Spleen (tissue), 11 donors: ENCODE data around the gene DHRS7. TPM values are rescaled to one million over a fixed set of nuclear protein-coding genes. Genes with fewer than 3 reads are reported as not detected.

Source experiments
- DNase-seq: peaks from one replicate; pipeline ENCODE4 v3.0.0-alpha.2; 2020
- H3K27ac ChIP-seq, 8 donors: fragments of 200-600 bp; sonication (generic) in 7 of 8; 1 replicate in 4 of 8; 2 replicates in 4 of 8; pipeline versions ENCODE4 v1.5.0 to v1.8.0; 2016 to 2021; ENCODE audit warnings: inconsistent platforms in 4 of 8, mild to moderate bottlenecking in 4 of 8, moderate library complexity in 1 of 8
- H3K27me3 ChIP-seq, 7 donors: fragments of 200-600 bp; sonication (generic) in 6 of 7; replicated peaks in 1 of 7; 1 replicate in 4 of 7; 2 replicates in 3 of 7; pipeline versions ENCODE4 v1.5.0 to v1.8.0; 2016 to 2021; ENCODE audit warnings: inconsistent platforms in 3 of 7, mild to moderate bottlenecking in 1 of 7
- H3K36me3 ChIP-seq, 6 donors: fragments of 200-600 bp; sonication (generic) in 5 of 6; 1 replicate in 4 of 6; 2 replicates in 2 of 6; pipeline versions ENCODE4 v1.5.0 to v1.8.0; 2016 to 2021; ENCODE audit warnings: inconsistent platforms in 2 of 6
- H3K4me1 ChIP-seq, 6 donors: fragments of 200-600 bp; sonication (generic) in 5 of 6; 1 replicate in 3 of 6; 2 replicates in 3 of 6; pipeline versions ENCODE4 v1.5.0 to v1.8.0; 2016 to 2021; ENCODE audit warnings: inconsistent platforms in 3 of 6
- H3K4me3 ChIP-seq, 8 donors: fragments of 200-600 bp; sonication (generic) in 7 of 8; 1 replicate in 4 of 8; 2 replicates in 4 of 8; pipeline versions ENCODE4 v1.5.0 to v1.8.0; 2016 to 2021; ENCODE audit warnings: inconsistent platforms in 4 of 8, mild to moderate bottlenecking in 4 of 8, moderate library complexity in 2 of 8
- H3K9me3 ChIP-seq, 8 donors: fragments of 200-600 bp; sonication (generic) in 7 of 8; 1 replicate in 4 of 8; 2 replicates in 4 of 8; pipeline versions ENCODE4 v1.5.0 to v1.8.0; 2016 to 2021; ENCODE audit warnings: inconsistent platforms in 4 of 8
- POLR2A ChIP-seq, 3 donors: fragments of 450-650 bp; IDR thresholded peaks; one replicate each; pipeline ENCODE4 v1.5.1; 2017; ENCODE audit warnings: antibody characterized with exemption in 3 of 3, mild to moderate bottlenecking in 1 of 3
- POLR2AphosphoS5 ChIP-seq, 3 donors: sonication (generic); formaldehyde crosslinking; IDR thresholded peaks; one replicate each; pipeline ENCODE4 v1.5.1; 2017; ENCODE audit warnings: antibody characterized with exemption in 3 of 3
- WGBS, 5 donors: extraction: QIAGEN DNeasy Blood & Tissue Kit in 3 of 5; methylation state at CpG; one replicate each; pipeline versions ENCODE4 v1.1.5 to v1.1.7; 2013 to 2018; 5-methylcytosine and 5-hydroxymethylcytosine counted together
- intact Hi-C: fragments of 100-400 bp; cut with DNase I; formaldehyde crosslinking; loops from one replicate; pipeline ENCODE4 v1.15.0; 2023; ENCODE audit warnings: low total_unique reads
- polyA plus RNA-seq, 3 donors: library from polyadenylated mRNA; stranded (reverse); fragments of 200-250 nt; gene quantifications; one replicate each; pipeline ENCODE4 v1.2.1, GENCODE V29; 2013
- total RNA-seq, 7 donors: library from RNA; depleted of rRNA in 3 of 7; stranded (reverse); fragments of >200 nt in 3 of 7; fragmentation: NEBNext Ultra II Directional in 4 of 7; extraction: Animal tissue kit (Norgen Biotek cat#: 25700) in 4 of 7; gene quantifications; one replicate each; pipeline versions ENCODE4 v1.1.0 to v1.2.1, GENCODE V29; 2016 to 2021
- TF ChIP-seq, protein P1 (sequence below), 11 experiments: fragments of 200-600 bp in 7 of 11; fragments of 450-650 bp in 4 of 11; sonication (generic) in 4 of 11; IDR thresholded peaks in 8 of 11; conservative IDR thresholded peaks in 3 of 11; 1 replicate in 7 of 11; 2 replicates in 4 of 11; pipeline versions ENCODE4 v1.4.0 to v1.8.0; 2016 to 2021; ENCODE audit warnings: antibody characterized with exemption in 11 of 11, inconsistent platforms in 4 of 11, mild to moderate bottlenecking in 1 of 11
- donor health status: healthy with polysubstance abuse.
- donor health status: DM: no; HTN: no; CAD: no; lungs with moderate emphysema.
- donor health status: DM: no; HTN: no; CAD: no.
- donor health status: Bipolar disorder and iron deficiency.
- donor health status: healthy.
- donor health status: DM: no; HTN: no; CAD: no.
- donor health status: DM: yes; HTN: yes; CAD: no.

The DHRS7 gene
- total and polyA plus RNA-seq, 10 donors = 30.0 to 93.1 (median 50.6) TPM

DNA sequence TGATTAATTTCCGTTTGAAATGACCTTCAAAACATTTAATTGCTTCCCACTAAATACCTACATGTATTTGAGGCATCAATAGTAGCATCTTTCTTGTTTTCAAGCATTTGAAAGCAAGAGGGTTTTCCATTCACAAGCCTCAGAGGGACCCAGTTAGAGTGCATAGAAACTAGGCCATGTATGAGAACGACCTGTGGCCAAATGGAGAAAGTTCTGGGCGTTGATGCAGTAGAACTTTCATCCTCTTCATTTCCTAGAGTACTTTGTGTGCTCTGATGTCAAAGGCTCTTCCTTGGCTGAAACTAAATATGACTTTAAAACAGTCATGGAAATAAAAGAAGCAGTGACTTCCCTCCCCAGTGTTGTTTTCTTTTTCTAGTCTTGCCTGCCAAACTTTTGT is 944 bp upstream of the DHRS7 start:
- TF ChIP-seq, protein P1, sequence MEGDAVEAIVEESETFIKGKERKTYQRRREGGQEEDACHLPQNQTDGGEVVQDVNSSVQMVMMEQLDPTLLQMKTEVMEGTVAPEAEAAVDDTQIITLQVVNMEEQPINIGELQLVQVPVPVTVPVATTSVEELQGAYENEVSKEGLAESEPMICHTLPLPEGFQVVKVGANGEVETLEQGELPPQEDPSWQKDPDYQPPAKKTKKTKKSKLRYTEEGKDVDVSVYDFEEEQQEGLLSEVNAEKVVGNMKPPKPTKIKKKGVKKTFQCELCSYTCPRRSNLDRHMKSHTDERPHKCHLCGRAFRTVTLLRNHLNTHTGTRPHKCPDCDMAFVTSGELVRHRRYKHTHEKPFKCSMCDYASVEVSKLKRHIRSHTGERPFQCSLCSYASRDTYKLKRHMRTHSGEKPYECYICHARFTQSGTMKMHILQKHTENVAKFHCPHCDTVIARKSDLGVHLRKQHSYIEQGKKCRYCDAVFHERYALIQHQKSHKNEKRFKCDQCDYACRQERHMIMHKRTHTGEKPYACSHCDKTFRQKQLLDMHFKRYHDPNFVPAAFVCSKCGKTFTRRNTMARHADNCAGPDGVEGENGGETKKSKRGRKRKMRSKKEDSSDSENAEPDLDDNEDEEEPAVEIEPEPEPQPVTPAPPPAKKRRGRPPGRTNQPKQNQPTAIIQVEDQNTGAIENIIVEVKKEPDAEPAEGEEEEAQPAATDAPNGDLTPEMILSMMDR (IDR thresholded peaks at IDR 0.05 in 8 of 11, conservative IDR thresholded peaks at IDR 0.05 in 3 of 11) = no peak
- peak in 1 of 3 donors; percentile 31 for TF ChIP-seq POLR2AphosphoS5 (IDR thresholded peaks at IDR 0.05)
- Histone ChIP-seq H3K9me3 (no peaks in the 10 kb centered on the region), H3K36me3 (no peaks in the 10 kb centered on the region), H3K27me3 (no peaks in the 10 kb centered on the region), H3K4me3 (peak overlapping the region in 1 of 8 donors; percentile 95), H3K27ac (peak overlapping the region; percentile 96 to 99 (median 98)), H3K4me1 (peaks cover 9 to 51% (median 35%) of the 10 kb centered on the region in 6 donors)
- WGBS, 5 donors = 54 to 71% (median 63%) methylated on average over 3 of the region's 3 CpGs
- intact Hi-C loops = no loop called here
- DNase-seq = no peak

DNA sequence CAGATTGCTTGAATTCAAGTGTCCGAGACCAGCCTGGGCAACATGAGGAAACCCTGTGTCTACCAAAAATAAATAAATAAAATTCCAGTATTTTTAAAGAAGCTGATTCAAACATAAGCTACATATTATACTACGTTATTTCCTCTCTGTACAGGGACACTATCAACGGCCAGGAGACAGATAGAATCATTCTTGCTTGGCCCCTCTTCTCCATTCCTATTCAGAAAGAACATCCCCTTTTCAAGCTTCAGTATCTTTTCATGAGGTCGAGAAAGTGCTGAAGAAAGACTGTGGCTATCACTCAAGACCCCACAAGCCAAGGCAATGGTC is 314 bp upstream of the DHRS7 start:
- H3K4me1 ChIP-seq = peaks cover 9 to 57% (median 38%) of the 10 kb centered on the region in 6 donors
- 1 to 4% (median 2%) methylated on average over 4 of the region's 4 CpGs for WGBS, 5 donors
- no peaks in the 10 kb centered on the region for H3K36me3 ChIP-seq
- intact Hi-C loops = no loop called here
- no peaks in the 10 kb centered on the region for H3K27me3 ChIP-seq
- peak overlapping the region; percentile 96 to 99 (median 98) for H3K27ac ChIP-seq
- H3K9me3 ChIP-seq = no peaks in the 10 kb centered on the region
- peak overlapping the region; percentile 68 to 95 (median 84) for H3K4me3 ChIP-seq
- DNase-seq = no peak
- TF ChIP-seq POLR2AphosphoS5 (IDR thresholded peaks at IDR 0.05) = no peak
- TF ChIP-seq, protein P1 (IDR thresholded peaks at IDR 0.05 in 8 of 11, conservative IDR thresholded peaks at IDR 0.05 in 3 of 11) = no peak
- TF ChIP-seq POLR2A (IDR thresholded peaks at IDR 0.05) = no peak

DNA sequence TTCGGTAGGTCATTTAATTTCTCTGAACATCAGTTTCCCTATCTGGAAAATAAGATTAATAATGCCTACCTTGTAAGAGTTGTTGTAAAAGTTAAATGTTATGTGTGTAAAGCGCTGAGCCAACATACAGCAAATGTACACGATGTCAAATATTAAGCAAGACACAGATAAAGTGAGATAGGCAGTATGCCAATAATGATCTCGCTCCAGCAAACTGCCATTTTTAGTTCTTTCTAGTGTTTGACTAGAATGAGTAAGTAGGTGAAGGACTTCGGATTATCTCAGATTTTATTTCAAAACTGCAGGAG is 840 bp downstream of the DHRS7 start:
- no peak for DNase-seq
- H3K27ac ChIP-seq = peak overlapping the region; percentile 96 to 99 (median 98)
- no peaks in the 10 kb centered on the region for H3K9me3 ChIP-seq
- no peaks in the 10 kb centered on the region for H3K36me3 ChIP-seq
- no peaks in the 10 kb centered on the region for H3K27me3 ChIP-seq
- TF ChIP-seq POLR2AphosphoS5 (IDR thresholded peaks at IDR 0.05) = no peak
- TF ChIP-seq, protein P1 (IDR thresholded peaks at IDR 0.05 in 8 of 11, conservative IDR thresholded peaks at IDR 0.05 in 3 of 11) = no peak
- TF ChIP-seq POLR2A (IDR thresholded peaks at IDR 0.05) = no peak
- intact Hi-C loops = loop anchor here (5.0 kb wide), 1 partner anchor 72 kb away; the partner anchor contains the start of gene PCNX4
- 12 to 24% (median 14%) methylated on average over 5 of the region's 5 CpGs for WGBS, 5 donors
- H3K4me1 ChIP-seq = peaks cover 14 to 69% (median 44%) of the 10 kb centered on the region in 6 donors
- peak overlapping the region; percentile 68 to 95 (median 84) for H3K4me3 ChIP-seq

DNA sequence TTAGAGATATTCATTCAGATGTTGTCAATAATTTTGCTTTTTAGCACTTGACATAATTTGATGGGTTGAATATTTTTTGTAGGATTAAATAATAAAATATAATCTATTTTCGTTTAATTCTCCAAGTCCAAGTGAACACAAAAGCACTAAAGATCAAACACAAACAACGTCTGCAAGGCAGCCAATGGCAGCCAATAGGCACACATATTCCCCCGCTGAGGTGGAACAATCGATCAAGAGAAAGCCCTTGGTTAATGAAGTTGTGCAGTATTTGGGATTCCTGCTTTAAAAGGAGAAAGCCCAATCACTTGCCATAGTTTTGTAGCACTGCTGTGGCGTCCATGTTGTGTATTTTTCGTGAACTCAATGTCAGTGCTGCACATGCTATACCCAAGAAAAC is 1.5 kb downstream of the DHRS7 start:
- H3K9me3 ChIP-seq = no peaks in the 10 kb centered on the region
- peaks cover 19 to 75% (median 49%) of the 10 kb centered on the region in 6 donors for H3K4me1 ChIP-seq
- peak overlapping the region in 4 of 8 donors; percentile 81 to 95 (median 84) for H3K4me3 ChIP-seq
- intact Hi-C loops = loop anchor here (5.0 kb wide), 1 partner anchor 71 kb away; the partner anchor contains the start of gene PCNX4
- no peaks in the 10 kb centered on the region for H3K27me3 ChIP-seq
- DNase-seq = no peak
- peak overlapping the region in 6 of 8 donors; percentile 12 to 99 (median 98) for H3K27ac ChIP-seq
- 89 to 94% (median 90%) methylated on average over 6 of the region's 6 CpGs for WGBS, 5 donors
- no peak for TF ChIP-seq POLR2A (IDR thresholded peaks at IDR 0.05)
- TF ChIP-seq, protein P1 (IDR thresholded peaks at IDR 0.05 in 8 of 11, conservative IDR thresholded peaks at IDR 0.05 in 3 of 11) = no peak
- H3K36me3 ChIP-seq = no peaks in the 10 kb centered on the region
